ENCODE data around the gene SSR3. TPM values are rescaled to one million over a fixed set of nuclear protein-coding genes. Genes with fewer than 3 reads are reported as not detected.

Gene SSR3
- total RNA-seq, 1 donor from 2014 or later: 562 TPM

- H3K27me3 ChIP-seq (ENCODE audit: insufficient read depth, low read length): no peaks in the 10 kb centered on the region
- peaks cover 27% of the 10 kb centered on the region for H3K4me1 ChIP-seq (ENCODE audit: insufficient read depth, low read length)
- TF ChIP-seq EZH2 (IDR thresholded peaks at IDR 0.05; ENCODE audit: insufficient read depth, low read length): no peak
- TF ChIP-seq, protein P1, sequence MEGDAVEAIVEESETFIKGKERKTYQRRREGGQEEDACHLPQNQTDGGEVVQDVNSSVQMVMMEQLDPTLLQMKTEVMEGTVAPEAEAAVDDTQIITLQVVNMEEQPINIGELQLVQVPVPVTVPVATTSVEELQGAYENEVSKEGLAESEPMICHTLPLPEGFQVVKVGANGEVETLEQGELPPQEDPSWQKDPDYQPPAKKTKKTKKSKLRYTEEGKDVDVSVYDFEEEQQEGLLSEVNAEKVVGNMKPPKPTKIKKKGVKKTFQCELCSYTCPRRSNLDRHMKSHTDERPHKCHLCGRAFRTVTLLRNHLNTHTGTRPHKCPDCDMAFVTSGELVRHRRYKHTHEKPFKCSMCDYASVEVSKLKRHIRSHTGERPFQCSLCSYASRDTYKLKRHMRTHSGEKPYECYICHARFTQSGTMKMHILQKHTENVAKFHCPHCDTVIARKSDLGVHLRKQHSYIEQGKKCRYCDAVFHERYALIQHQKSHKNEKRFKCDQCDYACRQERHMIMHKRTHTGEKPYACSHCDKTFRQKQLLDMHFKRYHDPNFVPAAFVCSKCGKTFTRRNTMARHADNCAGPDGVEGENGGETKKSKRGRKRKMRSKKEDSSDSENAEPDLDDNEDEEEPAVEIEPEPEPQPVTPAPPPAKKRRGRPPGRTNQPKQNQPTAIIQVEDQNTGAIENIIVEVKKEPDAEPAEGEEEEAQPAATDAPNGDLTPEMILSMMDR (IDR thresholded peaks at IDR 0.05; ENCODE audit: insufficient read depth, low read depth, low read length): no peak
- no peaks in the 10 kb centered on the region for H3K36me3 ChIP-seq (ENCODE audit: insufficient read depth, low read length)
- H3K79me2 ChIP-seq (ENCODE audit: insufficient read depth, low read length): no peaks in the 10 kb centered on the region
- FAIRE-seq (no peak), DNase-seq (ENCODE audit: low read depth) (peak; percentile 86)
- peaks cover 2% of the 10 kb centered on the region for H3K36me3 Mint-ChIP-seq (ENCODE audit: low read depth, unreplicated experiment)
- H2AFZ ChIP-seq (ENCODE audit: low read depth, low read length): no peak overlapping the region
- H3K4me3 ChIP-seq (ENCODE audit: insufficient read depth, low read depth, low read length): no peak overlapping the region
- no peaks in the 10 kb centered on the region for H3K27me3 Mint-ChIP-seq (ENCODE audit: low read depth, unreplicated experiment)
- no peak overlapping the region for H3K4me3 Mint-ChIP-seq (ENCODE audit: unreplicated experiment)
- H3K27ac ChIP-seq (ENCODE audit: low read depth, low read length): no peak overlapping the region
- H4K20me1 ChIP-seq (ENCODE audit: insufficient read depth, low read length): no peaks in the 10 kb centered on the region
- H3K9me3 ChIP-seq (ENCODE audit: insufficient read depth, low read depth, low read length): no peaks in the 10 kb centered on the region
- H3K4me1 Mint-ChIP-seq (ENCODE audit: low read depth, unreplicated experiment): peaks cover 3% of the 10 kb centered on the region
- H3K27ac Mint-ChIP-seq (ENCODE audit: unreplicated experiment): peak overlapping the region; percentile 63
- no peak overlapping the region for H3K4me2 ChIP-seq (ENCODE audit: low read length)
- H3K9me3 Mint-ChIP-seq (ENCODE audit: unreplicated experiment): no peaks in the 10 kb centered on the region
- H3K9ac ChIP-seq (ENCODE audit: low read length): no peak overlapping the region
Observed at GRCh38 chr3:156492801-156493261, 62.1 kb downstream of the SSR3 start.

DNA sequence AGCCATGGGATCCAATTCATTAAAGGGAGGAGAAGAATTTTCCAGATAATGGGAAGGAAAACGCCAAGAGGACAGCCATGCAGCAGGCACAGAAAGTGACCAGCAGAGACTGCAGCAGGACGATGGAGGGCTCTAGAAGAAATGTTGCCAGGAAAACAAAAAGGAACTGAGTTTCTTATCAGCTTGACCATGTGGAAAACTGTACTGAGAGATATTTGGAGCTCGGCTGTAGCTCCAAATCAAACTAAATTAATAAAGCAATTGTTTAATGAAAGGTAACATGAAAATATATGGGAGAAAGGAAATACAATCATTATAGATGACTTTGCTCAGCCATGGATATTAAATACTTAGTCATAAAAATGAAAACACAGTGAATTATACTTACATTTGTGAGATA lies 63.7 kb downstream of the SSR3 start:
- FAIRE-seq: no peak
- H3K4me1 ChIP-seq (ENCODE audit: insufficient read depth, low read length): peaks cover 17% of the 10 kb centered on the region
- H3K27ac ChIP-seq (ENCODE audit: low read depth, low read length): no peak overlapping the region
- H3K9me3 ChIP-seq (ENCODE audit: insufficient read depth, low read depth, low read length): no peaks in the 10 kb centered on the region
- Mint-ChIP-seq H3K4me3 (ENCODE audit: unreplicated experiment) (no peak overlapping the region), H3K27me3 (ENCODE audit: low read depth, unreplicated experiment) (no peaks in the 10 kb centered on the region), H3K36me3 (ENCODE audit: low read depth, unreplicated experiment) (no peaks in the 10 kb centered on the region), H3K4me1 (ENCODE audit: low read depth, unreplicated experiment) (peaks cover 3% of the 10 kb centered on the region), H3K9me3 (ENCODE audit: unreplicated experiment) (no peaks in the 10 kb centered on the region), H3K27ac (ENCODE audit: unreplicated experiment) (no peak overlapping the region)
- no peaks in the 10 kb centered on the region for H4K20me1 ChIP-seq (ENCODE audit: insufficient read depth, low read length)
- H3K36me3 ChIP-seq (ENCODE audit: insufficient read depth, low read length): no peaks in the 10 kb centered on the region
- no peaks in the 10 kb centered on the region for H3K79me2 ChIP-seq (ENCODE audit: insufficient read depth, low read length)
- H3K4me2 ChIP-seq (ENCODE audit: low read length): no peak overlapping the region
- H3K4me3 ChIP-seq (ENCODE audit: insufficient read depth, low read depth, low read length): no peak overlapping the region
- no peak for DNase-seq (ENCODE audit: low read depth)
- no peak overlapping the region for H3K9ac ChIP-seq (ENCODE audit: low read length)
- H3K27me3 ChIP-seq (ENCODE audit: insufficient read depth, low read length): no peaks in the 10 kb centered on the region
- TF ChIP-seq, protein P1 (IDR thresholded peaks at IDR 0.05; ENCODE audit: insufficient read depth, low read depth, low read length): no peak
- no peak for TF ChIP-seq EZH2 (IDR thresholded peaks at IDR 0.05; ENCODE audit: insufficient read depth, low read length)
- H2AFZ ChIP-seq (ENCODE audit: low read depth, low read length): no peak overlapping the region

Other genes starting within 250 kb of the SSR3 start
- 55.5 and 74.2 TPM in 2 replicates for gene TIPARP, start 119.5 kb upstream of the SSR3 start, total RNA-seq

Measured in astrocyte (in vitro differentiated cells and primary cell).